CD4-positive, alpha-beta T cell treated with Interleukin-2 at 100 ng/mL for 4 hours (primary cell): ENCODE measurements around the gene SYNE4.
"Not testable (repeated sequence)": the region's sequence is repeated elsewhere in the genome, so short reads cannot be mapped to it uniquely, and the experiment has no call there.

Experiments used
- DNase-seq: peaks from one replicate; pipeline ENCODE4 v3.0.0-alpha.2; 2020; ENCODE audit warnings: low spot score

SYNE4 gene

GRCh38 chr19:36008336-36008978 lies at the start of gene SYNE4:
Gene SYNE4, minus strand, starts transcription at chr19:36008813. Its CDS starts 132 bp downstream, at chr19:36008681.
- DNase-seq, result no peak

- DNase-seq, result peak; percentile 93
These were observed 46.4 kb upstream of the SYNE4 start, which contains the start of gene WDR62 for GRCh38 chr19:36054733-36055686. Gene WDR62, plus strand, starts transcription at chr19:36054897. Its CDS starts 75 bp downstream, at chr19:36054972.

GRCh38 chr19:36054119-36054732 lies 45.6 kb upstream of the SYNE4 start, which contains the start of gene THAP8:
Gene THAP8, minus strand, starts transcription at chr19:36054285. Its CDS starts 68 bp downstream, at chr19:36054217.
- peak; percentile 100 for DNase-seq

- DNase-seq, result no peak
These were observed 43.0 kb upstream of the SYNE4 start for GRCh38 chr19:36051637-36052036.

GRCh38 chr19:36051236-36051635 lies 42.6 kb upstream of the SYNE4 start:
- DNase-seq, result no peak

GRCh38 chr19:36049080-36049698 lies 40.6 kb upstream of the SYNE4 start:
- DNase-seq, result no peak

- no peak for DNase-seq
These were observed 39.2 kb upstream of the SYNE4 start for GRCh38 chr19:36047835-36048234.

GRCh38 chr19:36046443-36047050 lies 37.9 kb upstream of the SYNE4 start:
- no peak for DNase-seq

GRCh38 chr19:36043952-36044351 lies 35.3 kb upstream of the SYNE4 start:
- no peak for DNase-seq

- no peak for DNase-seq
These were observed 33.2 kb upstream of the SYNE4 start for GRCh38 chr19:36041831-36042230.

GRCh38 chr19:36041092-36041491 lies 32.5 kb upstream of the SYNE4 start:
- not testable (repeated sequence) for DNase-seq

GRCh38 chr19:36040495-36040894 lies 31.9 kb upstream of the SYNE4 start:
- no peak for DNase-seq

GRCh38 chr19:36032251-36033104 lies 23.9 kb upstream of the SYNE4 start, which contains the start of gene CLIP3:
Gene CLIP3, minus strand, starts transcription at chr19:36032873. Its CDS starts 516 bp downstream, at chr19:36032357.
- peak; percentile 8 for DNase-seq

- no peak for DNase-seq
These were observed 22.7 kb upstream of the SYNE4 start for GRCh38 chr19:36031308-36031707.

GRCh38 chr19:36030264-36031148 lies 21.9 kb upstream of the SYNE4 start:
- no peak for DNase-seq

- no peak for DNase-seq
These were observed 19.9 kb upstream of the SYNE4 start for GRCh38 chr19:36028313-36029041.

- DNase-seq, result no peak
These were observed 19.1 kb upstream of the SYNE4 start for GRCh38 chr19:36027696-36028095.

- DNase-seq, result no peak
These were observed 17.7 kb upstream of the SYNE4 start for GRCh38 chr19:36026091-36026876.
